ENCODE measurements around the gene PRPF8. TPM values are rescaled to one million over a fixed set of nuclear protein-coding genes. Genes with fewer than 3 reads are reported as not detected.

The PRPF8 gene
- total and polyA plus RNA-seq, 2 of the 13 experiments (the other 11 are each of a cell fraction or from before 2014, with no cell fraction given): 112 to 179 TPM

DNA sequence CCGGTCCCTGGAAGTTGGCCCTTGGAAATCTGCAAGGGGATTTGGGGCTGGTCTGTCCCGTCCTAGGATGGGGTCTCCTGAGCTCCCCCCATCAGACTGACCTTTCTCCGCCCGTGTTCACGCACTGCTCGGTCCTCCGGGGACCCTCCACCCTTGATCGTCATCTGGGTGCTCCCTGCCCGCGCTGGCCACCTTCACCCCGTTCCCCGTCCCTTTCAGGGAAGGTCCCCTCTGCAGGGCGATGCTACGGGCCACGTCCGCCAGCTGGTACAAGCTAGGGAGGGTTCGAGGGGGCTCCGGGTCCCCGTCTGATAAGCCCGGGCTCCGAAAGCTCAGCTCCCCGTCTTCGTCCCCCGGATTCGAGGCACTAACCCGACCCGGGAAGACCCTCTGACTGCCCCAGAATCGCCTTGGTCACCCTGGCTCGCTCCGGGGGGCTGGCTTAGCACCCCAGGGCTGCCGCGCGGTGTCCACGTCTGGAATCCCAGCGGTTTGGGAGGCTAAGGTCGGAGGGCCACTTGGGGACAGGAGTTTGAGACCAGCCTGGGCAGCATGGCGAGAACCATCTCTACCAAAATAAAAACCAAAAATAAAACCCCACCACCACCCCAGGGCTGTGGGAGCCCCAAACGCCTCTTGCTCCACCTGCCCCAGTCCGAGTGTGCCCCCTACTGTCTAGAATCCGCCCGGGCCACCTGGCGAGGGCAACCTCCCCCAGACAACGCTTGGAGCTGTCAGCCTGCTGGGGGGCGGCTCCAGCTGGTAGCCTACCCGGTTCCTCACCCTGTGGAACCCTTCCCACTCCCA, 55.0 kb downstream of the PRPF8 start (continued):
- TF ChIP-seq, protein P1, sequence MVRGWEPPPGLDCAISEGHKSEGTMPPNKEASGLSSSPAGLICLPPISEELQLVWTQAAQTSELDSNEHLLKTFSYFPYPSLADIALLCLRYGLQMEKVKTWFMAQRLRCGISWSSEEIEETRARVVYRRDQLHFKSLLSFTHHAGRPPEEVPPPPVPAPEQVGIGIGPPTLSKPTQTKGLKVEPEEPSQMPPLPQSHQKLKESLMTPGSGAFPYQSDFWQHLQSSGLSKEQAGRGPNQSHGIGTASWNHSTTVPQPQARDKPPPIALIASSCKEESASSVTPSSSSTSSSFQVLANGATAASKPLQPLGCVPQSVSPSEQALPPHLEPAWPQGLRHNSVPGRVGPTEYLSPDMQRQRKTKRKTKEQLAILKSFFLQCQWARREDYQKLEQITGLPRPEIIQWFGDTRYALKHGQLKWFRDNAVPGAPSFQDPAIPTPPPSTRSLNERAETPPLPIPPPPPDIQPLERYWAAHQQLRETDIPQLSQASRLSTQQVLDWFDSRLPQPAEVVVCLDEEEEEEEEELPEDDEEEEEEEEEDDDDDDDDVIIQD (CRISPR knock-in tag; IDR thresholded peaks at IDR 0.05; ENCODE audit: low read depth): no peak
- TF ChIP-seq, protein P2, sequence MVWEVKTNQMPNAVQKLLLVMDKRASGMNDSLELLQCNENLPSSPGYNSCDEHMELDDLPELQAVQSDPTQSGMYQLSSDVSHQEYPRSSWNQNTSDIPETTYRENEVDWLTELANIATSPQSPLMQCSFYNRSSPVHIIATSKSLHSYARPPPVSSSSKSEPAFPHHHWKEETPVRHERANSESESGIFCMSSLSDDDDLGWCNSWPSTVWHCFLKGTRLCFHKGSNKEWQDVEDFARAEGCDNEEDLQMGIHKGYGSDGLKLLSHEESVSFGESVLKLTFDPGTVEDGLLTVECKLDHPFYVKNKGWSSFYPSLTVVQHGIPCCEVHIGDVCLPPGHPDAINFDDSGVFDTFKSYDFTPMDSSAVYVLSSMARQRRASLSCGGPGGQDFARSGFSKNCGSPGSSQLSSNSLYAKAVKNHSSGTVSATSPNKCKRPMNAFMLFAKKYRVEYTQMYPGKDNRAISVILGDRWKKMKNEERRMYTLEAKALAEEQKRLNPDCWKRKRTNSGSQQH (CRISPR knock-in tag; IDR thresholded peaks at IDR 0.05; ENCODE audit: low read depth): no peak
- TF ChIP-seq SOX5 (CRISPR knock-in tag; IDR thresholded peaks at IDR 0.05; ENCODE audit: borderline replicate concordance) (no peak), CENPT (CRISPR knock-in tag; IDR thresholded peaks at IDR 0.05; ENCODE audit: low read depth) (no peak), POLR2A (IDR thresholded peaks at IDR 0.05; ENCODE audit: insufficient read depth in 1 of 2, low read depth in 2 of 2, low read length in 2 of 2) (no peak), ZFP82 (CRISPR knock-in tag; IDR thresholded peaks at IDR 0.05; ENCODE audit: borderline replicate concordance) (no peak), JUN (CRISPR knock-in tag; IDR thresholded peaks at IDR 0.05) (no peak), KMT2B (CRISPR knock-in tag; IDR thresholded peaks at IDR 0.05) (no peak), ZNF883 (CRISPR knock-in tag; IDR thresholded peaks at IDR 0.05; ENCODE audit: not compliant biosample characterization) (peak; percentile 89), AGO1 (IDR thresholded peaks at IDR 0.05; ENCODE audit: low read depth, low read length, poor library complexity, severe bottlenecking) (no peak), NR2F6 (IDR thresholded peaks at IDR 0.05) (no peak), NR2F6 (CRISPR knock-in tag; IDR thresholded peaks at IDR 0.05) (no peak), ZNF44 (CRISPR knock-in tag; IDR thresholded peaks at IDR 0.05) (no peak), ZFP62 (CRISPR knock-in tag; IDR thresholded peaks at IDR 0.05) (no peak)
- TF ChIP-seq, protein P3, sequence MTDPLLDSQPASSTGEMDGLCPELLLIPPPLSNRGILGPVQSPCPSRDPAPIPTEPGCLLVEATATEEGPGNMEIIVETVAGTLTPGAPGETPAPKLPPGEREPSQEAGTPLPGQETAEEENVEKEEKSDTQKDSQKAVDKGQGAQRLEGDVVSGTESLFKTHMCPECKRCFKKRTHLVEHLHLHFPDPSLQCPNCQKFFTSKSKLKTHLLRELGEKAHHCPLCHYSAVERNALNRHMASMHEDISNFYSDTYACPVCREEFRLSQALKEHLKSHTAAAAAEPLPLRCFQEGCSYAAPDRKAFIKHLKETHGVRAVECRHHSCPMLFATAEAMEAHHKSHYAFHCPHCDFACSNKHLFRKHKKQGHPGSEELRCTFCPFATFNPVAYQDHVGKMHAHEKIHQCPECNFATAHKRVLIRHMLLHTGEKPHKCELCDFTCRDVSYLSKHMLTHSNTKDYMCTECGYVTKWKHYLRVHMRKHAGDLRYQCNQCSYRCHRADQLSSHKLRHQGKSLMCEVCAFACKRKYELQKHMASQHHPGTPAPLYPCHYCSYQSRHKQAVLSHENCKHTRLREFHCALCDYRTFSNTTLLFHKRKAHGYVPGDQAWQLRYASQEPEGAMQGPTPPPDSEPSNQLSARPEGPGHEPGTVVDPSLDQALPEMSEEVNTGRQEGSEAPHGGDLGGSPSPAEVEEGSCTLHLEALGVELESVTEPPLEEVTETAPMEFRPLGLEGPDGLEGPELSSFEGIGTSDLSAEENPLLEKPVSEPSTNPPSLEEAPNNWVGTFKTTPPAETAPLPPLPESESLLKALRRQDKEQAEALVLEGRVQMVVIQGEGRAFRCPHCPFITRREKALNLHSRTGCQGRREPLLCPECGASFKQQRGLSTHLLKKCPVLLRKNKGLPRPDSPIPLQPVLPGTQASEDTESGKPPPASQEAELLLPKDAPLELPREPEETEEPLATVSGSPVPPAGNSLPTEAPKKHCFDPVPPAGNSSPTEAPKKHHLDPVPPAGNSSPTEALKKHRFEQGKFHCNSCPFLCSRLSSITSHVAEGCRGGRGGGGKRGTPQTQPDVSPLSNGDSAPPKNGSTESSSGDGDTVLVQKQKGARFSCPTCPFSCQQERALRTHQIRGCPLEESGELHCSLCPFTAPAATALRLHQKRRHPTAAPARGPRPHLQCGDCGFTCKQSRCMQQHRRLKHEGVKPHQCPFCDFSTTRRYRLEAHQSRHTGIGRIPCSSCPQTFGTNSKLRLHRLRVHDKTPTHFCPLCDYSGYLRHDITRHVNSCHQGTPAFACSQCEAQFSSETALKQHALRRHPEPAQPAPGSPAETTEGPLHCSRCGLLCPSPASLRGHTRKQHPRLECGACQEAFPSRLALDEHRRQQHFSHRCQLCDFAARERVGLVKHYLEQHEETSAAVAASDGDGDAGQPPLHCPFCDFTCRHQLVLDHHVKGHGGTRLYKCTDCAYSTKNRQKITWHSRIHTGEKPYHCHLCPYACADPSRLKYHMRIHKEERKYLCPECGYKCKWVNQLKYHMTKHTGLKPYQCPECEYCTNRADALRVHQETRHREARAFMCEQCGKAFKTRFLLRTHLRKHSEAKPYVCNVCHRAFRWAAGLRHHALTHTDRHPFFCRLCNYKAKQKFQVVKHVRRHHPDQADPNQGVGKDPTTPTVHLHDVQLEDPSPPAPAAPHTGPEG (CRISPR knock-in tag; IDR thresholded peaks at IDR 0.05): peak; percentile 26; the same call in 1 of the 2 replicates
- TF ChIP-seq, protein P4, sequence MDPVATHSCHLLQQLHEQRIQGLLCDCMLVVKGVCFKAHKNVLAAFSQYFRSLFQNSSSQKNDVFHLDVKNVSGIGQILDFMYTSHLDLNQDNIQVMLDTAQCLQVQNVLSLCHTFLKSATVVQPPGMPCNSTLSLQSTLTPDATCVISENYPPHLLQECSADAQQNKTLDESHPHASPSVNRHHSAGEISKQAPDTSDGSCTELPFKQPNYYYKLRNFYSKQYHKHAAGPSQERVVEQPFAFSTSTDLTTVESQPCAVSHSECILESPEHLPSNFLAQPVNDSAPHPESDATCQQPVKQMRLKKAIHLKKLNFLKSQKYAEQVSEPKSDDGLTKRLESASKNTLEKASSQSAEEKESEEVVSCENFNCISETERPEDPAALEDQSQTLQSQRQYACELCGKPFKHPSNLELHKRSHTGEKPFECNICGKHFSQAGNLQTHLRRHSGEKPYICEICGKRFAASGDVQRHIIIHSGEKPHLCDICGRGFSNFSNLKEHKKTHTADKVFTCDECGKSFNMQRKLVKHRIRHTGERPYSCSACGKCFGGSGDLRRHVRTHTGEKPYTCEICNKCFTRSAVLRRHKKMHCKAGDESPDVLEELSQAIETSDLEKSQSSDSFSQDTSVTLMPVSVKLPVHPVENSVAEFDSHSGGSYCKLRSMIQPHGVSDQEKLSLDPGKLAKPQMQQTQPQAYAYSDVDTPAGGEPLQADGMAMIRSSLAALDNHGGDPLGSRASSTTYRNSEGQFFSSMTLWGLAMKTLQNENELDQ (CRISPR knock-in tag; IDR thresholded peaks at IDR 0.05; ENCODE audit: borderline replicate concordance): no peak
- TF ChIP-seq, protein P5, sequence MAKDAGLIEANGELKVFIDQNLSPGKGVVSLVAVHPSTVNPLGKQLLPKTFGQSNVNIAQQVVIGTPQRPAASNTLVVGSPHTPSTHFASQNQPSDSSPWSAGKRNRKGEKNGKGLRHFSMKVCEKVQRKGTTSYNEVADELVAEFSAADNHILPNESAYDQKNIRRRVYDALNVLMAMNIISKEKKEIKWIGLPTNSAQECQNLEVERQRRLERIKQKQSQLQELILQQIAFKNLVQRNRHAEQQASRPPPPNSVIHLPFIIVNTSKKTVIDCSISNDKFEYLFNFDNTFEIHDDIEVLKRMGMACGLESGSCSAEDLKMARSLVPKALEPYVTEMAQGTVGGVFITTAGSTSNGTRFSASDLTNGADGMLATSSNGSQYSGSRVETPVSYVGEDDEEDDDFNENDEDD (CRISPR knock-in tag; IDR thresholded peaks at IDR 0.05; ENCODE audit: borderline replicate concordance): no peak
